ENCODE results near the gene LANCL2. TPM values are rescaled to one million over a fixed set of nuclear protein-coding genes. Genes with fewer than 3 reads are reported as not detected.
"Not testable (repeated sequence)": the region's sequence is repeated elsewhere in the genome, so short reads cannot be mapped to it uniquely, and the experiment has no call there.

Gene LANCL2
- polyA plus RNA-seq, 1 experiment, result 26.8 TPM

DNA sequence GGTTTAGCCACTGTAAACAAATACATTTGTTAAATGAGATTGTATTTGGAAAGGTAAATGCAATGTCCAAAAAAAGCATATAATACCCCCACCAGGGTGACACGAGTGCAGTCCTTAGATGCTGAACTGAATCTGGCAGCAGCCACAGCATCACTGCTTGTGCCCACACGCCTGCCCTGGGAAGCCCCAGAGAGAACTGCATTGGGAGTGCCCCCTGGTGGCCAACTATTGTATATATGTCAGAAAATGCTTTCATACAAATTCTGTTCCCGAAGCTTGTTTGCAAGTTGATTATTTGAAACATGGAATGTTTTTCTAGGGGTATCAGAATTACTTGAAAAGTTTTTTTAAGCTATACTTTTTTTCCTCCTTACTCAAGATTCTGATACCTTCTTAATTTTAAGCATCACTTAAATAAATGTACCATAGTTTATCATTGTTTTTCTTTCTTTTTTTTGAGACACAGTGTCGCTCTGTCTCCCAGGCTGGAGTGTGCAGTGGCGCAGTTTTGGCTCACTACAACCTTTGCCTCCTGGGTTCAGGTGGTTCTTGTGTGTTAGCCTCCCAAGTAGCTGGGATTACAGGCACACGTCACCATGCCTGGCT, 50.1 kb downstream of the LANCL2 start:
- no peaks in the 10 kb centered on the region for H3K27me3 ChIP-seq (ENCODE audit: control insufficient read depth, insufficient read depth, low read length)
- no peak overlapping the region for H3K4me3 ChIP-seq (ENCODE audit: low read depth, low read length)
- H3K36me3 ChIP-seq (ENCODE audit: control insufficient read depth, insufficient read depth, low read length), result no peaks in the 10 kb centered on the region
- CTCF ChIA-PET, result interaction anchor here (0.6 to 2.0 kb wide), 34 partner anchors 8 to 696 kb away, joined by 3 to 53 read pairs (median 4); partner anchors contain the start of gene LANCL2
- POLR2A ChIA-PET, result no interaction called here
- TF ChIP-seq, protein P1, sequence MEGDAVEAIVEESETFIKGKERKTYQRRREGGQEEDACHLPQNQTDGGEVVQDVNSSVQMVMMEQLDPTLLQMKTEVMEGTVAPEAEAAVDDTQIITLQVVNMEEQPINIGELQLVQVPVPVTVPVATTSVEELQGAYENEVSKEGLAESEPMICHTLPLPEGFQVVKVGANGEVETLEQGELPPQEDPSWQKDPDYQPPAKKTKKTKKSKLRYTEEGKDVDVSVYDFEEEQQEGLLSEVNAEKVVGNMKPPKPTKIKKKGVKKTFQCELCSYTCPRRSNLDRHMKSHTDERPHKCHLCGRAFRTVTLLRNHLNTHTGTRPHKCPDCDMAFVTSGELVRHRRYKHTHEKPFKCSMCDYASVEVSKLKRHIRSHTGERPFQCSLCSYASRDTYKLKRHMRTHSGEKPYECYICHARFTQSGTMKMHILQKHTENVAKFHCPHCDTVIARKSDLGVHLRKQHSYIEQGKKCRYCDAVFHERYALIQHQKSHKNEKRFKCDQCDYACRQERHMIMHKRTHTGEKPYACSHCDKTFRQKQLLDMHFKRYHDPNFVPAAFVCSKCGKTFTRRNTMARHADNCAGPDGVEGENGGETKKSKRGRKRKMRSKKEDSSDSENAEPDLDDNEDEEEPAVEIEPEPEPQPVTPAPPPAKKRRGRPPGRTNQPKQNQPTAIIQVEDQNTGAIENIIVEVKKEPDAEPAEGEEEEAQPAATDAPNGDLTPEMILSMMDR (IDR thresholded peaks at IDR 0.05; ENCODE audit: insufficient read depth, low read depth, low read length), result peak; percentile 77
- no peak for DNase-seq (ENCODE audit: low read depth)

DNA sequence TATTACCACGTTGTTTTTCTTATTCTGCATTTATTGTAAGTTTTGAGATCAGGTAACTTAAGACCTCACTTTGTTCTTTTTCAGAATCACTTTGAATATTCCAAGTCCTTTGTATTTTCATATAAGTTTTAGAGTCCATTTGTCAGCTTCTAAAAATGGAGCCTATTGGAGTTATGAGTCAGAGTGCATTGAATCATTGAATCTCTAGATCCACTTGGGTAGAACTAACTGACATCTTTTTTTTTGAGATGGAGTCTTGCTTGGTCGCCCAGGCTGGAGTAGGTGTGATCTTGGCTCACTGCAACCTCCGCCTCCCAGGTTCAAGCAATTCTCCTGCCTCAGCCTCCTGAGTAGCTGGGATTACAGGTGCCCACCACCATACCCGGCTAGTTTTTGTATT, 52.3 kb downstream of the LANCL2 start:
- H3K27me3 ChIP-seq (ENCODE audit: control insufficient read depth, insufficient read depth, low read length); DNase-seq (ENCODE audit: low read depth); H3K36me3 ChIP-seq (ENCODE audit: control insufficient read depth, insufficient read depth, low read length); POLR2A ChIA-PET; H3K4me3 ChIP-seq (ENCODE audit: low read depth, low read length): not testable (repeated sequence)
- CTCF ChIA-PET, result interaction anchor here (0.6 to 1.2 kb wide), 3 partner anchors 13 to 202 kb away, joined by 3 to 4 read pairs (median 4); no protein-coding TSS in a partner anchor

DNA sequence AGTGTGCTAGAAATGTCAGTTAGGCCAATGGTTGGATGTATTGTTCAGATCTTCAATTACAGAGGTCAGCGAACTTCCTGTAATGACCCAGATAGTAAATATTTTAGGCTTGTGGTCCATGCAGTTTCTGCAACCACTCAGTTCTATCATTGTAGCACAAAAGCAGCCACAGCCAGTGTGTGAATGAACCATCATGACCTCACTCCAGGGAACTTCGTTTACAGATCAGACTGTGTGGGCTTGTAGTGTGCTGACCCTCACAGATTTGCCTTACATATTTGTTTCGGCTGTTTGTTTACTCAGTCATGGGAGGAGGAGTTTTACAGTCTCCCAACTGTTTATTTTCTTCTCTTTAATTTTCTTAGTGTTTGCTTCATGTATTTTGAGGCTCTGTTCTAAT, 55.4 kb downstream of the LANCL2 start:
- ChIA-PET POLR2A (interaction anchor here (0.7 kb wide), 1 partner anchor 32 kb away, joined by 3 read pairs; no protein-coding TSS in a partner anchor), CTCF (interaction anchor here (1.1 kb wide), 1 partner anchor 12 kb away, joined by 4 read pairs; no protein-coding TSS in a partner anchor)
- H3K36me3 ChIP-seq (ENCODE audit: control insufficient read depth, insufficient read depth, low read length), result peaks cover 3% of the 10 kb centered on the region; the same call in 1 of the 2 replicates
- TF ChIP-seq, protein P1 (IDR thresholded peaks at IDR 0.05; ENCODE audit: insufficient read depth, low read depth, low read length), result no peak
- H3K27me3 ChIP-seq (ENCODE audit: control insufficient read depth, insufficient read depth, low read length), result no peaks in the 10 kb centered on the region; the same call in 1 of the 2 replicates
- H3K4me3 ChIP-seq (ENCODE audit: low read depth, low read length), result no peak overlapping the region
- DNase-seq (ENCODE audit: low read depth), result no peak

DNA sequence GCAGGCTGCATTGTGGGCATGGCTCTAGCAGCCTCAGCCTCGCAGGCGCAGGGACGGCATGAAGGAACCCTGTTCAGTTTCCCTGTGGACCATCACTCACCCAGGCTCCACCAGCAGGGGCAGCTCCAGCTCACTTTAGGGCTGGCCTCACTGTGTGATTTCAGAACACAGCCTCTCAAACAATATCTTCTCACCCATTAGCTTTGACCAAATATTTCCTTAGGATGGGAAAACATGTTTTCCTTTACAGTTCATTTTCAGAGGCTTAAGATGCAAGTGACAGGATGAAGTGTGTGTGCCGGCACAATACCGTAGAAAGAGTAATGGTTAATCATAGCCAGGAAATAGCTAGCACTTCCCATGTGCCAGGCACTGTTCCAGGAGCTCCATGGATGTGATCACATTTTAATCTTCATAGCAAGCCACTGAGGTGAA, 58.2 kb downstream of the LANCL2 start:
- CTCF ChIA-PET, result interaction anchor here (0.9 to 1.8 kb wide), 8 partner anchors 8 to 170 kb away, joined by 3 to 8 read pairs (median 4); no protein-coding TSS in a partner anchor

DNA sequence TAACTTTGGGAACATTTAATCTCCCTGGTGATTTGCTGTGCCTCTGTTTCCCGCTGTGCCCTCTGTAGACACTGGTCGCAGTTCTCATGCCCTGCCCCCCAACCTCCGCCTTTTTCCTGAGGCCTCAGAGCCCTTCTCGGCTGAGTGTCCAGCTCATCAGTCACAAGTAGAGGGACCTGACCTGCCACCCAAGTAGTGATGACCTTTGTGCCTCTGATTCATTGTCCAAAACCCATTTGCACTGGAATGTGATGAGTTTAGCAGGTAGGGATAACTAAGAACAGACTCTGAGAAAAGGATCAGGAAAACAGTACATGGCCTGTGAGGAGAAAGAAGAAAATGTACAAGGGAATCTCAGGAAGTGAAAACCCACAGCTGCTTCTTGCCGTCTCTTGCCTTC, 58.8 kb downstream of the LANCL2 start:
- ChIA-PET CTCF (interaction anchor here (0.9 to 1.8 kb wide), 7 partner anchors 8 to 170 kb away, joined by 3 to 8 read pairs (median 4); no protein-coding TSS in a partner anchor), POLR2A (interaction anchor here (0.6 kb wide), 1 partner anchor 20 kb away, joined by 4 read pairs; no protein-coding TSS in a partner anchor)
- TF ChIP-seq, protein P1 (IDR thresholded peaks at IDR 0.05; ENCODE audit: insufficient read depth, low read depth, low read length), result no peak

More for the DNA sequence above, 58.2 kb downstream of the LANCL2 start:
- no peak for DNase-seq (ENCODE audit: low read depth)
- Histone ChIP-seq H3K36me3 (ENCODE audit: control insufficient read depth, insufficient read depth, low read length) (peaks cover 7% of the 10 kb centered on the region), H3K4me3 (ENCODE audit: low read depth, low read length) (no peak overlapping the region), H3K27me3 (ENCODE audit: control insufficient read depth, insufficient read depth, low read length) (no peaks in the 10 kb centered on the region; the same call in 1 of the 2 replicates)
- POLR2A ChIA-PET, result interaction anchor here (0.6 kb wide), 1 partner anchor 21 kb away, joined by 4 read pairs; no protein-coding TSS in a partner anchor
- TF ChIP-seq, protein P1 (IDR thresholded peaks at IDR 0.05; ENCODE audit: insufficient read depth, low read depth, low read length), result peak; percentile 26

More for the DNA sequence above, 58.8 kb downstream of the LANCL2 start:
- Histone ChIP-seq H3K4me3 (ENCODE audit: low read depth, low read length) (no peak overlapping the region), H3K27me3 (ENCODE audit: control insufficient read depth, insufficient read depth, low read length) (no peaks in the 10 kb centered on the region; the same call in 1 of the 2 replicates), H3K36me3 (ENCODE audit: control insufficient read depth, insufficient read depth, low read length) (peaks cover 7% of the 10 kb centered on the region)
- no peak for DNase-seq (ENCODE audit: low read depth)
